ENCODE results near the gene TMEM106A. TPM values are rescaled to one million over a fixed set of nuclear protein-coding genes. Genes with fewer than 3 reads are reported as not detected.

The TMEM106A gene
- total RNA-seq, 1 experiment from 2014 or later, result 14.5 TPM

GRCh38 chr17:43210576-43210975, 1.1 kb upstream of the TMEM106A start:
- peaks cover 28% of the 10 kb centered on the region for H3K4me1 ChIP-seq (ENCODE audit: low read length)
- H3K27me3 ChIP-seq (ENCODE audit: low read length), result no peaks in the 10 kb centered on the region
- H3K27ac ChIP-seq (ENCODE audit: low read length), result peak overlapping the region; percentile 70
- H3K4me3 ChIP-seq (ENCODE audit: low read length), result peak overlapping the region; percentile 81
- peak overlapping the region; percentile 83 for H3K9ac ChIP-seq (ENCODE audit: low read length)
- 0 out of 2 replicates have a peak, but pooled peaks cover 4% of the 10 kb centered on the region for H3K36me3 ChIP-seq (ENCODE audit: insufficient read depth, low read length)
- peaks cover 8% of the 10 kb centered on the region for H3K79me2 ChIP-seq (ENCODE audit: low read length)
- DNase-seq, result no peak
- no peaks in the 10 kb centered on the region for H3K9me2 ChIP-seq (replicated peaks; ENCODE audit: insufficient read depth, low read length)
- peak overlapping the region; percentile 86 for H3K4me2 ChIP-seq (ENCODE audit: low read depth, low read length, poor library complexity, severe bottlenecking)
- H4K20me1 ChIP-seq (ENCODE audit: insufficient read depth, low read depth, low read length), result no peaks in the 10 kb centered on the region
- H3K9me3 ChIP-seq (ENCODE audit: low read length), result no peaks in the 10 kb centered on the region
- no peak overlapping the region for H2AFZ ChIP-seq (ENCODE audit: low read length)

- H3K9ac ChIP-seq (ENCODE audit: low read length), result peak overlapping the region; percentile 83
- peaks cover 8% of the 10 kb centered on the region for H3K79me2 ChIP-seq (ENCODE audit: low read length)
- H4K20me1 ChIP-seq (ENCODE audit: insufficient read depth, low read depth, low read length), result no peaks in the 10 kb centered on the region
- no peaks in the 10 kb centered on the region for H3K9me2 ChIP-seq (replicated peaks; ENCODE audit: insufficient read depth, low read length)
- H3K27me3 ChIP-seq (ENCODE audit: low read length), result no peaks in the 10 kb centered on the region
- H3K4me2 ChIP-seq (ENCODE audit: low read depth, low read length, poor library complexity, severe bottlenecking), result peak overlapping the region; percentile 86
- no peak for DNase-seq
- H3K9me3 ChIP-seq (ENCODE audit: low read length), result no peaks in the 10 kb centered on the region
- peak overlapping the region; percentile 70 for H3K27ac ChIP-seq (ENCODE audit: low read length)
- peak overlapping the region; percentile 81 for H3K4me3 ChIP-seq (ENCODE audit: low read length)
- H3K4me1 ChIP-seq (ENCODE audit: low read length), result peaks cover 28% of the 10 kb centered on the region
- H3K36me3 ChIP-seq (ENCODE audit: insufficient read depth, low read length), result 0 out of 2 replicates have a peak, but pooled peaks cover 4% of the 10 kb centered on the region
- peak overlapping the region; percentile 4; the same call in 1 of the 2 replicates for H2AFZ ChIP-seq (ENCODE audit: low read length)
These were observed 574 bp upstream of the TMEM106A start for GRCh38 chr17:43211123-43211479.

GRCh38 chr17:43212641-43213490, 1.2 kb downstream of the TMEM106A start:
- Histone ChIP-seq H4K20me1 (ENCODE audit: insufficient read depth, low read depth, low read length) (no peaks in the 10 kb centered on the region), H3K9me2 (replicated peaks; ENCODE audit: insufficient read depth, low read length) (no peaks in the 10 kb centered on the region), H3K27ac (ENCODE audit: low read length) (peak overlapping the region; percentile 50; the same call in 1 of the 2 replicates), H3K4me1 (ENCODE audit: low read length) (peaks cover 28% of the 10 kb centered on the region), H3K79me2 (ENCODE audit: low read length) (peaks cover 8% of the 10 kb centered on the region), H3K4me3 (ENCODE audit: low read length) (peak overlapping the region; percentile 81), H3K9ac (ENCODE audit: low read length) (peak overlapping the region; percentile 83), H3K9me3 (ENCODE audit: low read length) (no peaks in the 10 kb centered on the region), H2AFZ (ENCODE audit: low read length) (peak overlapping the region; percentile 80; the same call in 1 of the 2 replicates), H3K36me3 (ENCODE audit: insufficient read depth, low read length) (0 out of 2 replicates have a peak, but pooled peaks cover 4% of the 10 kb centered on the region), H3K4me2 (ENCODE audit: low read depth, low read length, poor library complexity, severe bottlenecking) (peak overlapping the region; percentile 96), H3K27me3 (ENCODE audit: low read length) (no peaks in the 10 kb centered on the region)
- DNase-seq, result peak; percentile 53

GRCh38 chr17:43213545-43213944, 1.9 kb downstream of the TMEM106A start:
- Histone ChIP-seq H3K4me1 (ENCODE audit: low read length) (peaks cover 28% of the 10 kb centered on the region), H3K79me2 (ENCODE audit: low read length) (peaks cover 8% of the 10 kb centered on the region), H3K36me3 (ENCODE audit: insufficient read depth, low read length) (0 out of 2 replicates have a peak, but pooled peaks cover 4% of the 10 kb centered on the region), H3K9ac (ENCODE audit: low read length) (no peak overlapping the region), H2AFZ (ENCODE audit: low read length) (no peak overlapping the region), H3K27ac (ENCODE audit: low read length) (no peak overlapping the region; the same call in 1 of the 2 replicates), H3K9me2 (replicated peaks; ENCODE audit: insufficient read depth, low read length) (no peaks in the 10 kb centered on the region), H3K9me3 (ENCODE audit: low read length) (no peaks in the 10 kb centered on the region), H3K4me3 (ENCODE audit: low read length) (no peak overlapping the region; the same call in 1 of the 2 replicates), H3K27me3 (ENCODE audit: low read length) (no peaks in the 10 kb centered on the region), H3K4me2 (ENCODE audit: low read depth, low read length, poor library complexity, severe bottlenecking) (peak overlapping the region; percentile 96), H4K20me1 (ENCODE audit: insufficient read depth, low read depth, low read length) (no peaks in the 10 kb centered on the region)
- DNase-seq, result no peak

- Histone ChIP-seq H3K9me3 (ENCODE audit: low read length) (no peaks in the 10 kb centered on the region), H3K9me2 (replicated peaks; ENCODE audit: insufficient read depth, low read length) (no peaks in the 10 kb centered on the region), H3K36me3 (ENCODE audit: insufficient read depth, low read length) (no peaks in the 10 kb centered on the region), H3K9ac (ENCODE audit: low read length) (no peak overlapping the region), H3K4me3 (ENCODE audit: low read length) (no peak overlapping the region), H4K20me1 (ENCODE audit: insufficient read depth, low read depth, low read length) (no peaks in the 10 kb centered on the region), H2AFZ (ENCODE audit: low read length) (no peak overlapping the region), H3K27me3 (ENCODE audit: low read length) (no peaks in the 10 kb centered on the region), H3K4me1 (ENCODE audit: low read length) (peaks cover 22% of the 10 kb centered on the region), H3K27ac (ENCODE audit: low read length) (no peak overlapping the region), H3K79me2 (ENCODE audit: low read length) (peaks cover 8% of the 10 kb centered on the region), H3K4me2 (ENCODE audit: low read depth, low read length, poor library complexity, severe bottlenecking) (no peak overlapping the region)
- no peak for DNase-seq
These were observed 3.7 kb downstream of the TMEM106A start for GRCh38 chr17:43215341-43215740.

GRCh38 chr17:43216369-43216761, 4.7 kb downstream of the TMEM106A start:
- no peaks in the 10 kb centered on the region for H4K20me1 ChIP-seq (ENCODE audit: insufficient read depth, low read depth, low read length)
- H3K9me2 ChIP-seq (replicated peaks; ENCODE audit: insufficient read depth, low read length), result no peaks in the 10 kb centered on the region
- H3K36me3 ChIP-seq (ENCODE audit: insufficient read depth, low read length), result no peaks in the 10 kb centered on the region
- H3K27me3 ChIP-seq (ENCODE audit: low read length), result no peaks in the 10 kb centered on the region
- peaks cover 13% of the 10 kb centered on the region for H3K4me1 ChIP-seq (ENCODE audit: low read length)
- no peak overlapping the region for H2AFZ ChIP-seq (ENCODE audit: low read length)
- no peak overlapping the region for H3K4me2 ChIP-seq (ENCODE audit: low read depth, low read length, poor library complexity, severe bottlenecking)
- peaks cover 8% of the 10 kb centered on the region for H3K79me2 ChIP-seq (ENCODE audit: low read length)
- no peaks in the 10 kb centered on the region for H3K9me3 ChIP-seq (ENCODE audit: low read length)
- no peak overlapping the region for H3K27ac ChIP-seq (ENCODE audit: low read length)
- no peak overlapping the region for H3K4me3 ChIP-seq (ENCODE audit: low read length)
- peak; percentile 16 for DNase-seq
- no peak overlapping the region for H3K9ac ChIP-seq (ENCODE audit: low read length)

GRCh38 chr17:43216762-43217613, 5.3 kb downstream of the TMEM106A start:
- H3K9me3 ChIP-seq (ENCODE audit: low read length), result no peaks in the 10 kb centered on the region
- no peaks in the 10 kb centered on the region for H4K20me1 ChIP-seq (ENCODE audit: insufficient read depth, low read depth, low read length)
- H3K4me3 ChIP-seq (ENCODE audit: low read length), result no peak overlapping the region
- no peaks in the 10 kb centered on the region for H3K9me2 ChIP-seq (replicated peaks; ENCODE audit: insufficient read depth, low read length)
- H3K4me1 ChIP-seq (ENCODE audit: low read length), result peaks cover 13% of the 10 kb centered on the region
- peak; percentile 24 for DNase-seq
- no peak overlapping the region for H2AFZ ChIP-seq (ENCODE audit: low read length)
- H3K9ac ChIP-seq (ENCODE audit: low read length), result no peak overlapping the region
- peaks cover 7% of the 10 kb centered on the region for H3K79me2 ChIP-seq (ENCODE audit: low read length)
- H3K27me3 ChIP-seq (ENCODE audit: low read length), result no peaks in the 10 kb centered on the region
- H3K36me3 ChIP-seq (ENCODE audit: insufficient read depth, low read length), result no peaks in the 10 kb centered on the region
- H3K27ac ChIP-seq (ENCODE audit: low read length), result no peak overlapping the region
- H3K4me2 ChIP-seq (ENCODE audit: low read depth, low read length, poor library complexity, severe bottlenecking), result no peak overlapping the region

GRCh38 chr17:43217614-43218087, 6.0 kb downstream of the TMEM106A start:
- DNase-seq, result peak; percentile 6
- Histone ChIP-seq H3K9ac (ENCODE audit: low read length) (no peak overlapping the region), H3K27me3 (ENCODE audit: low read length) (no peaks in the 10 kb centered on the region), H3K9me2 (replicated peaks; ENCODE audit: insufficient read depth, low read length) (no peaks in the 10 kb centered on the region), H2AFZ (ENCODE audit: low read length) (no peak overlapping the region), H4K20me1 (ENCODE audit: insufficient read depth, low read depth, low read length) (no peaks in the 10 kb centered on the region), H3K27ac (ENCODE audit: low read length) (no peak overlapping the region), H3K36me3 (ENCODE audit: insufficient read depth, low read length) (no peaks in the 10 kb centered on the region), H3K79me2 (ENCODE audit: low read length) (peaks cover under 1% of the 10 kb centered on the region), H3K4me1 (ENCODE audit: low read length) (peaks cover 8% of the 10 kb centered on the region), H3K9me3 (ENCODE audit: low read length) (no peaks in the 10 kb centered on the region), H3K4me3 (ENCODE audit: low read length) (no peak overlapping the region), H3K4me2 (ENCODE audit: low read depth, low read length, poor library complexity, severe bottlenecking) (no peak overlapping the region)

Measured in Karpas-422 (cell line).